ENCODE data around the gene PROZ.

Gene PROZ

DNA sequence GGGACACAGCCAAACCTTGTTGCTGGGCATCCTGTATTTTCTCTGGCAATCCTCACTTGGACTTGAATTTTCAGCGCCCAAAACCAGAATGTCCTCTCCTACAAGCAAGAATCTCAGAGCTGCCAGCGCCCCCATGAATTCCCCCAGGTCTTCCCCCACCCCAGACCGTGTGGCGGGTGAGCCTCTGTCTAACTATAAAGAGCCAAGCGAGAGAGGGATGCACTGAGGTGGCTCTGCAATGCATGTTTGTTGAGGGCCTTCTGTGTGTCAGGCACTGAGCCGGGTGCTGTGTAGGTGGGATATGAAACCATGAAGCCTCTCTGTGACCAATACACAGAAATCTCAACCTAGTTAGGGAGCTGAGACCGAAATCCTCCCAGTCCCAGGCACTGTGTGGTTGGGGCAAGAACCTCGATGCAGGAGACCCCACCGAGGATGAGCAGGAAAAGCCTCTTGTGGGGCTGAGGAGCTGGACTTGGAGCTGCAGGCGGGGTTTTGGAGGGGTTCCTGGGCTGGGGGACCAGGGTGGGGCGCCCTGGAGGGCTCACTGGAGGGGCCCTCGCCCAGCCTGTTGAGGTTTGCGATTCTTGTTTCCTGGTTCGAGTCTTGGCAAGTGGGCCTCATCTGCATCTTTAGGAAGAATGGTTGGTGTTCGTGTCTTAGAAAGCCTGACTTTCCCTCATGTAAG, 12.4 kb upstream of the PROZ start:
- no peak for TF ChIP-seq ZFX (IDR thresholded peaks at IDR 0.05)
- no peak for TF ChIP-seq CTCF (conservative IDR thresholded peaks at IDR 0.05)

DNA sequence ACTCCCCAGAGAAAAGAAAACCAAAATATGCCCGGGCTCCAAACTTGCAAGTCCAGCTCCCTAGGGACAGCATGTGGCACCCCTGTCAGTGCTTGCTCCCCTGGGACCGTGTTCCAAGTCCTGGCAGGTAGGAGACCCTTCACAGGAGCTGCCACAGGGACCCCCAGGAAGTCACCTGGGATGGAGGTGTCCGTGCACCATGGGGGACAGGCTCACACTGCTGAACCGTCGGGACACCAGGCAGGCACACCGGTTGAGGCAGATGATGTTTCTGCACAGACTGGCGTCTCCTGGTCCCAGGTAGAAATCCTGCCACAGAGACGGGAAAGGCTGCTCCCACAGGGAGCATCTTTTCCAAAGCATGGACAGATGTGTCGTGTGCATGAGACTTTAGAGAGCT, 11.7 kb upstream of the PROZ start:
- H3K27ac ChIP-seq: no peak overlapping the region
- TF ChIP-seq CTCF (conservative IDR thresholded peaks at IDR 0.05): no peak
- TF ChIP-seq ZFX (IDR thresholded peaks at IDR 0.05): no peak

More for the DNA sequence above, 12.4 kb upstream of the PROZ start:
- H3K27ac ChIP-seq: no peak overlapping the region

GRCh38 chr13:113147206-113147605, 11.2 kb upstream of the PROZ start:
- TF ChIP-seq CTCF (conservative IDR thresholded peaks at IDR 0.05) (no peak), ZFX (IDR thresholded peaks at IDR 0.05) (no peak)
- no peak overlapping the region for H3K27ac ChIP-seq

- TF ChIP-seq CTCF (conservative IDR thresholded peaks at IDR 0.05) (no peak), ZFX (IDR thresholded peaks at IDR 0.05) (no peak)
Observed at GRCh38 chr13:113148407-113148806, 10.0 kb upstream of the PROZ start.

DNA sequence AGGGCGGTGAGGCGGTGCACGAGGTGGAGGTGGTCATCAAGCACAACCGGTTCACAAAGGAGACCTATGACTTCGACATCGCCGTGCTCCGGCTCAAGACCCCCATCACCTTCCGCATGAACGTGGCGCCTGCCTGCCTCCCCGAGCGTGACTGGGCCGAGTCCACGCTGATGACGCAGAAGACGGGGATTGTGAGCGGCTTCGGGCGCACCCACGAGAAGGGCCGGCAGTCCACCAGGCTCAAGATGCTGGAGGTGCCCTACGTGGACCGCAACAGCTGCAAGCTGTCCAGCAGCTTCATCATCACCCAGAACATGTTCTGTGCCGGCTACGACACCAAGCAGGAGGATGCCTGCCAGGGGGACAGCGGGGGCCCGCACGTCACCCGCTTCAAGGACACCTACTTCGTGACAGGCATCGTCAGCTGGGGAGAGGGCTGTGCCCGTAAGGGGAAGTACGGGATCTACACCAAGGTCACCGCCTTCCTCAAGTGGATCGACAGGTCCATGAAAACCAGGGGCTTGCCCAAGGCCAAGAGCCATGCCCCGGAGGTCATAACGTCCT, 9.4 kb upstream of the PROZ start:
- H3K27ac ChIP-seq: no peak overlapping the region
- TF ChIP-seq ZFX (IDR thresholded peaks at IDR 0.05) (no peak), CTCF (conservative IDR thresholded peaks at IDR 0.05) (no peak)

More at GRCh38 chr13:113148407-113148806, 10.0 kb upstream of the PROZ start:
- H3K27ac ChIP-seq: no peak overlapping the region

DNA sequence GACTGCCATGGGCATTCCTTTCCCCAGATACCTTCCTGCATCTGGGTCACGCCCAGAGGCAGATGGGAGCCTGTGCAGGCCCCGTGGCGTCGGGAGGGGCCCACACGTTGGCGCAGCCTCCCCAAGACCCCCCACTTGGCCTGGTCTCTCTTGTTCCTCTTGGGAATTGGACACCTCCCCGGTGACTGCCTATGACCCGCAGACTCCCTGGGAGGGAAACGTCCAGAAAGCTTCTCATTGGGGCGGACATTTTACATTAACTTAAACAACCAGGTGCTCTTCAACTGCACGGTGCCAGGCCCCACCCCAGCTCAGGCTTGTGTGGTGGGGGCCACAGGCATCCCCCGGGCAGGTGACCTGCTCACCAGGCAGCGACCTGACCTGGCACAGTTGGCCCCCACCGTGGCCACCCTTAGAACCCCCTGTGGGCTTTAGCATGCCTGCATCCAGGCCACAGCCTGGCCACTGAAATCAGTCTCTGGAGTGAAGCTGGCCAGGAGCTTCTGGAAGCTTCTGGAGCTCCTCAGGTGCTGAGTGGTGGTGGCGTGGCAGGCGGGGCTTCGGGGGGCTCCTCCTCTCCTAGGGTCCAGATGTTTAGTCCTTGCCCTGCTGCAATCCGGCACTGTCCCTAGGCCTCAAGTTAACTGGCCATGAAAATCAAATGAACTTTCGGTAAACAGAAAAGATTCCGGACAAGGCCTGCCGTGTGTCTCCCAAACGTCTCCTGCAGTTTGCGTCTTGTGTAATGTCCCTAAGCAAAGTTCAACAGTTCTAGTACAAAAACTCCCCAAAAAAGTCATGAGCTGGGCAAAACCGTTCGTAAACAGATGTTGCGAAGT, 8.5 kb upstream of the PROZ start:
- H3K27ac ChIP-seq: no peak overlapping the region
- no peak for TF ChIP-seq ZFX (IDR thresholded peaks at IDR 0.05)
- TF ChIP-seq CTCF (conservative IDR thresholded peaks at IDR 0.05): no peak
